ENCODE data around the gene MRPL44. TPM values are rescaled to one million over a fixed set of nuclear protein-coding genes. Genes with fewer than 3 reads are reported as not detected.

The MRPL44 gene
- polyA plus RNA-seq, 6 donors from 2014 or later, result 34.4 to 52.3 (median 38.6) TPM

DNA sequence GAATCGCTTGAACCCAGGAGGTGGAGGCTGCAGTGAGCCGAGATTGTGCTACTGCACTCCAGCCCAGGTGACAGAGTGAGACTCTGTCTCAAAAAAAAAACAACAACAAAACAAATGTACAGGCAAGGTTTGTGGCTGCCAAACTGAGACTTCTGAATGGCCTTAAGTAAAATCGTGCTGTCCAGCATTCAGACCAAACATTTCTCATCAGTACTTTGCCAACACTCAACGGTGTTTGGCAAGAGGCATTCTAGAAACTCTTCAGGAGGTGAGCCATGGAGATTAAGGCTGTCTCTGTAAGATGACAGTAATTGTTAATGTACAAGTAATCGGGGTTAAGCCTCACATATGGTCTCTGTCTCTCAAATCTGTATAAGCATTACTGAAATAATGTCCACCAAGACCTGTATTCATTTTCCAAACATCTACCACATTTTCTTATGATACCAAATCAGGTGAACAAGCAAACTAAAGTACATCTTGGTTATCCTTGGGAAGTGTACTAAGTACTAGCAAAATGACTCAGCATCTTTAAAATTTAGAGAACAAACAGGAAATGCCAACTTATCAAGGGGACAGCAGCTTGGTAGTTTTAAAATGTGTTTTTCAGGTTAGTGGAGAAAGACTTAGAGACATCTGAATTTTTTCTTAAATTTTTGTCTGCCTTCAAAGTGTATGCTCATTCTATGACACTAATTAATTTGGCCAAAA, 52.5 kb downstream of the MRPL44 start:
- Mint-ChIP-seq H3K4me1 (no peaks in the 10 kb centered on the region), H3K27ac (no peak overlapping the region), H3K4me3 (no peak overlapping the region)

DNA sequence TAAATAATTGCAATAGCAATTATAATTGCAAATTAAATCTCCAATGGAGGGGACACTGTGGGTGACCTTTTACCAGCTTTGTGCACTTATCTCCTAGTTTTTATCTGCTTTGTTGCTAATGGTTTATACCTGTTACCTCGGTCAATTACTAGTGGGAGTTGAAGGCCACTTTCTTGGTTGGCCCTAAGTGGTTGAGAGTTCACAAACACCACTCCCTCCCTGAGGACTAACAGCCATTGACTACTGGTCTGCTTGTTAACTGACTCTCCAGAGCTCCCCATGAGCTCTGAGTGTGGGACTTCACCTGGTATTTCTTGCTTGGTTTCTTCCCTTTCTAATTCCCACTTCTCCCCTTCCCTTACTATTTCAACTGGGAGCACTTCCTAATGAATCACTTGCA, 54.6 kb downstream of the MRPL44 start:
- H3K4me3 Mint-ChIP-seq, result no peak overlapping the region
- DNase-seq (no peak), ATAC-seq (ENCODE audit: low read depth in 2 of 2) (no peak)
- H3K27me3 Mint-ChIP-seq, result peaks cover 0 to 4% (median 0%) of the 10 kb centered on the region in 3 donors
- no peaks in the 10 kb centered on the region for H3K9me3 Mint-ChIP-seq
- H3K36me3 Mint-ChIP-seq, result no peaks in the 10 kb centered on the region
- no peak overlapping the region for H3K27ac Mint-ChIP-seq
- H3K4me1 Mint-ChIP-seq, result no peaks in the 10 kb centered on the region

More for the DNA sequence above, 52.5 kb downstream of the MRPL44 start:
- Mint-ChIP-seq H3K36me3 (no peaks in the 10 kb centered on the region), H3K27me3 (peaks cover 0 to 4% (median 0%) of the 10 kb centered on the region in 3 donors), H3K9me3 (no peaks in the 10 kb centered on the region)
- ATAC-seq (ENCODE audit: low read depth in 2 of 2) (no peak), DNase-seq (no peak)

DNA sequence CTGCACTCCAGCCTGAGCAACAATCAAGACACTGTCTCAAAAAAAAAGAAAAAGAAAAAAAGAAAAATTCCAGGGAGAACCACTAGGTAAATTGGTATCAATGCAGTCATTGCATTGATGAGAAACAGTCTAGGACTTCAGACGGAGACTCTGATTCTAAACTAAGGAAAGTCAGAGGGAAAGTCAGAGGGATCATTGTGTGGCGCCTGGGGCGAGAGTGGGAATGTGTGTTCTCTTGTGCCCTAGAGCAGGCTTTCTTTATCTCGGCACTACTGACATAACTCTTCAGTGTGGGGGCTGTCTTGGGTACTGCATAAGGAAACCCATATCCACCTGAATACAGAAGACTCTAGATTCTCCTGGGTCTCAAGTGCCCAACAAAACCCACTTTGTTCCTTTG, 57.1 kb downstream of the MRPL44 start:
- peaks cover 0 to 4% (median 0%) of the 10 kb centered on the region in 3 donors for H3K27me3 Mint-ChIP-seq
- DNase-seq (no peak), ATAC-seq (ENCODE audit: low read depth in 2 of 2) (no peak)
- no peak overlapping the region for H3K4me3 Mint-ChIP-seq
- H3K9me3 Mint-ChIP-seq, result no peaks in the 10 kb centered on the region
- H3K36me3 Mint-ChIP-seq, result no peaks in the 10 kb centered on the region
- no peaks in the 10 kb centered on the region for H3K4me1 Mint-ChIP-seq
- H3K27ac Mint-ChIP-seq, result no peak overlapping the region

DNA sequence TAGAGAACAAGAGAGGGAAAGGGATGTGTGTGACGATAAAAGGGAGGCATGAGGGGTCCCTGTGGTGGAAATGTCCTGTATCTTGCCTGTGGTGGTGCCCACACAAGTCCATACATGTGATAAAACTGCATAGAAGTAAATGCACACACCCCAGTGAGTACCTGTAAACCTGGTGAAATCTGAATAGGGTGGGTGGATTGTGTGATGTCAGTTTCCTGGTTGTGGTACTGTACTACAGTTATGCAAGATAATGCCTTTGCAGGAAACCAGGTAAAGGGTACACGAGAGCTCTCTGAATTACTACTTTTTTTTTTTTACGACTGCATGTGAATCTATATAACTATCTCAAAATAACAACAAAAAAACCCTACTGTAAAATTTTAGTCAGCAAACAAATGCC, 59.7 kb downstream of the MRPL44 start:
- peaks cover 0 to 8% of the 10 kb centered on the region in 2 donors for H3K36me3 Mint-ChIP-seq
- no peak for ATAC-seq (ENCODE audit: low read depth in 2 of 2)
- H3K9me3 Mint-ChIP-seq, result peaks cover 0 to 5% (median 0%) of the 10 kb centered on the region in 7 donors
- no peak overlapping the region for H3K27ac Mint-ChIP-seq
- no peak for DNase-seq
- H3K4me3 Mint-ChIP-seq, result no peak overlapping the region
- H3K4me1 Mint-ChIP-seq, result peaks cover 0 to 7% (median 0%) of the 10 kb centered on the region in 3 donors
- H3K27me3 Mint-ChIP-seq, result no peaks in the 10 kb centered on the region

Other genes starting within 250 kb of the MRPL44 start
- 10 to 100 TPM in 3 of 6 donors, 1 to 10 TPM in 3; 7.6 to 17.5 (median 12.2) TPM for gene AP1S3, start 119.9 kb upstream of the MRPL44 start, polyA plus RNA-seq (ENCODE audit: low read depth in 6 of 6)
- 10 to 100 TPM; 12.6 to 39.2 (median 25.3) TPM for gene WDFY1, start 12.1 kb upstream of the MRPL44 start, polyA plus RNA-seq (ENCODE audit: low read depth in 6 of 6)
- 1 to 10 TPM; 1.6 to 6.1 (median 3.4) TPM for gene SERPINE2, start 81.8 kb downstream of the MRPL44 start, polyA plus RNA-seq (ENCODE audit: low read depth in 6 of 6)